ENCODE measurements around the gene GTSE1. TPM values are rescaled to one million over a fixed set of nuclear protein-coding genes. Genes with fewer than 3 reads are reported as not detected.

Gene GTSE1
- total and polyA plus RNA-seq, 9 donors: 0.18 to 0.84 (median 0.38) TPM; not detected in 1

GRCh38 chr22:46366801-46367706 is 70.4 kb downstream of the GTSE1 start:
- H3K4me1 ChIP-seq (ENCODE audit: insufficient read depth): no peaks in the 10 kb centered on the region
- no peaks in the 10 kb centered on the region for H3K9me3 ChIP-seq
- no peak overlapping the region for H3K4me3 ChIP-seq
- 66 to 74% (median 68%) methylated on average over 38 to 45 of the region's 45 CpGs for whole genome bisulfite sequencing, 3 donors
- peak in 1 of 5 donors; percentile 14 for DNase-seq
- no peaks in the 10 kb centered on the region for H3K36me3 ChIP-seq
- no peaks in the 10 kb centered on the region for H3K27me3 ChIP-seq
- no peak for TF ChIP-seq CTCF (IDR thresholded peaks at IDR 0.05)
- no peak for TF ChIP-seq POLR2A (IDR thresholded peaks at IDR 0.05)
- no peak for TF ChIP-seq EP300 (IDR thresholded peaks at IDR 0.05)
- intact Hi-C loops (cut with DNase I): loop anchor here in 2 of 4 donors (10.0 kb wide), 1 partner anchor 168 kb away; the partner anchor contains the start of gene CELSR1 (in 2 of the 2)
- H3K27ac ChIP-seq: no peak overlapping the region

GRCh38 chr22:46367707-46368191 is 71.1 kb downstream of the GTSE1 start:
- intact Hi-C loops (cut with DNase I): loop anchor here in 2 of 4 donors (10.0 kb wide), 1 partner anchor 167 kb away; the partner anchor contains the start of gene CELSR1 (in 2 of the 2)
- no peak overlapping the region for H3K4me3 ChIP-seq
- no peaks in the 10 kb centered on the region for H3K27me3 ChIP-seq
- H3K9me3 ChIP-seq: no peaks in the 10 kb centered on the region
- no peak overlapping the region for H3K27ac ChIP-seq
- peak in 1 of 5 donors; percentile 21 for DNase-seq
- H3K36me3 ChIP-seq: no peaks in the 10 kb centered on the region
- TF ChIP-seq POLR2A (IDR thresholded peaks at IDR 0.05) (no peak), CTCF (IDR thresholded peaks at IDR 0.05) (no peak), EP300 (IDR thresholded peaks at IDR 0.05) (no peak)
- 39 to 45% (median 40%) methylated on average over 19 of the region's 19 CpGs for WGBS, 3 donors
- no peaks in the 10 kb centered on the region for H3K4me1 ChIP-seq (ENCODE audit: insufficient read depth)

GRCh38 chr22:46368422-46368821 is 71.8 kb downstream of the GTSE1 start:
- whole genome bisulfite sequencing, 3 donors: 73 to 78% (median 77%) methylated on average over 12 of the region's 12 CpGs
- Histone ChIP-seq H3K27ac (no peak overlapping the region), H3K4me1 (ENCODE audit: insufficient read depth) (no peaks in the 10 kb centered on the region), H3K36me3 (no peaks in the 10 kb centered on the region), H3K27me3 (no peaks in the 10 kb centered on the region), H3K4me3 (no peak overlapping the region), H3K9me3 (no peaks in the 10 kb centered on the region)
- TF ChIP-seq EP300 (IDR thresholded peaks at IDR 0.05): no peak
- TF ChIP-seq POLR2A (IDR thresholded peaks at IDR 0.05): no peak
- no peak for TF ChIP-seq CTCF (IDR thresholded peaks at IDR 0.05)
- intact Hi-C loops (cut with DNase I): loop anchor here in 2 of 4 donors (10.0 kb wide), 1 partner anchor 166 kb away; the partner anchor contains the start of gene CELSR1 (in 2 of the 2)
- no peak for DNase-seq

GRCh38 chr22:46368871-46369715 is 72.4 kb downstream of the GTSE1 start:
- Histone ChIP-seq H3K9me3 (no peaks in the 10 kb centered on the region), H3K27me3 (no peaks in the 10 kb centered on the region), H3K4me1 (ENCODE audit: insufficient read depth) (no peaks in the 10 kb centered on the region), H3K4me3 (no peak overlapping the region), H3K27ac (no peak overlapping the region), H3K36me3 (no peaks in the 10 kb centered on the region)
- peak in 1 of 5 donors; percentile 11 for DNase-seq
- intact Hi-C loops (cut with DNase I): loop anchor here in 2 of 4 donors (10.0 kb wide), 1 partner anchor 166 kb away; the partner anchor contains the start of gene CELSR1 (in 2 of the 2)
- 85 to 90% (median 85%) methylated on average over 31 of the region's 31 CpGs for WGBS, 3 donors
- TF ChIP-seq CTCF (IDR thresholded peaks at IDR 0.05) (no peak), POLR2A (IDR thresholded peaks at IDR 0.05) (no peak), EP300 (IDR thresholded peaks at IDR 0.05) (no peak)
